Measurements from ENCODE around the gene CEP170B. TPM values are rescaled to one million over a fixed set of nuclear protein-coding genes. Genes with fewer than 3 reads are reported as not detected.

Gene CEP170B
- total and polyA plus RNA-seq, 9 of the 15 experiments (the other 6 are each of a cell fraction or from before 2014, with no cell fraction given), result 0.01 to 10.2 (median 2.2) TPM

GRCh38 chr14:104819361-104819781, 45.7 kb upstream of the CEP170B start:
- POLR2A ChIA-PET, result no interaction called here
- in situ Hi-C loops (cut with MboI), result no loop called here
- no TSS peak for BruUV-seq (replicated peaks)

More at GRCh38 chr14:104819361-104819781, 45.7 kb upstream of the CEP170B start:
- FAIRE-seq, result no peak
- Histone ChIP-seq H3K4me3 (no peak overlapping the region), H2AFZ (ENCODE audit: low read depth, low read length) (no peak overlapping the region), H3K9me3 (replicated peaks; ENCODE audit: control insufficient read depth, insufficient read depth, low read depth, low read length) (no peaks in the 10 kb centered on the region), H3K36me3 (ENCODE audit: control insufficient read depth, insufficient read depth, low read length) (peaks cover 8% of the 10 kb centered on the region; the same call in 1 of the 3 replicates), H3K9me1 (ENCODE audit: control insufficient read depth, insufficient read depth, low read length) (no peaks in the 10 kb centered on the region), H3K4me1 (replicated peaks in 1 of 2; ENCODE audit: control insufficient read depth in 2 of 2, insufficient read depth in 2 of 2, low read length in 2 of 2) (peaks cover 3 to 38% of the 10 kb centered on the region in 2 experiments; a peak in 3 of 5 replicates), H3K4me2 (ENCODE audit: insufficient read depth, low read length) (no peak overlapping the region), H3K27me3 (ENCODE audit: control insufficient read depth in 2 of 2, insufficient read depth in 2 of 2, low read length in 2 of 2) (no peaks in the 10 kb centered on the region), H3K9ac (ENCODE audit: insufficient read depth in 1 of 2, low read depth in 2 of 2, low read length in 2 of 2) (peak overlapping the region in 1 of 2 experiments; percentile 6; a peak in 2 of 4 replicates), H3K79me2 (ENCODE audit: control insufficient read depth, insufficient read depth, low read length) (peaks cover 33% of the 10 kb centered on the region), H3K27ac (ENCODE audit: extremely low read depth, low read depth, low read length) (no peak overlapping the region), H4K20me1 (replicated peaks; ENCODE audit: control insufficient read depth, insufficient read depth, low read length) (no peaks in the 10 kb centered on the region)
- no peak for ATAC-seq
- TF ChIP-seq HDAC6 (IDR thresholded peaks at IDR 0.05; ENCODE audit: low read depth, low read length) (no peak), SRSF7 (optimal IDR thresholded peaks at IDR 0.05; ENCODE audit: low read depth, low read length) (no peak), POLR2G (IDR thresholded peaks at IDR 0.05; ENCODE audit: low read depth, low read length) (0 out of 2 replicates have a peak, but pooled peaks have one; percentile 15), ETV1 (tag; conservative IDR thresholded peaks at IDR 0.05; ENCODE audit: low read depth) (no peak)
- TF ChIP-seq, protein P1, sequence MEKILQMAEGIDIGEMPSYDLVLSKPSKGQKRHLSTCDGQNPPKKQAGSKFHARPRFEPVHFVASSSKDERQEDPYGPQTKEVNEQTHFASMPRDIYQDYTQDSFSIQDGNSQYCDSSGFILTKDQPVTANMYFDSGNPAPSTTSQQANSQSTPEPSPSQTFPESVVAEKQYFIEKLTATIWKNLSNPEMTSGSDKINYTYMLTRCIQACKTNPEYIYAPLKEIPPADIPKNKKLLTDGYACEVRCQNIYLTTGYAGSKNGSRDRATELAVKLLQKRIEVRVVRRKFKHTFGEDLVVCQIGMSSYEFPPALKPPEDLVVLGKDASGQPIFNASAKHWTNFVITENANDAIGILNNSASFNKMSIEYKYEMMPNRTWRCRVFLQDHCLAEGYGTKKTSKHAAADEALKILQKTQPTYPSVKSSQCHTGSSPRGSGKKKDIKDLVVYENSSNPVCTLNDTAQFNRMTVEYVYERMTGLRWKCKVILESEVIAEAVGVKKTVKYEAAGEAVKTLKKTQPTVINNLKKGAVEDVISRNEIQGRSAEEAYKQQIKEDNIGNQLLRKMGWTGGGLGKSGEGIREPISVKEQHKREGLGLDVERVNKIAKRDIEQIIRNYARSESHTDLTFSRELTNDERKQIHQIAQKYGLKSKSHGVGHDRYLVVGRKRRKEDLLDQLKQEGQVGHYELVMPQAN (IDR thresholded peaks at IDR 0.05; ENCODE audit: borderline replicate concordance), result no peak
- CTCF ChIA-PET (ENCODE audit: low intra/inter-chr PET ratio), result no interaction called here
- intact Hi-C loops (cut with micrococcal nuclease), result no loop called here
- no peak for DNase-seq (ENCODE audit: extremely low read depth in 1 of 4, low spot score in 3 of 4)
- WGBS (ENCODE audit: insufficient coverage, low coverage, missing lambda C conversion rate), result 82% methylated on average over 10 of the region's 12 CpGs

All from K562 (cell line).